ENCODE data around the gene SPRY1. TPM values are rescaled to one million over a fixed set of nuclear protein-coding genes. Genes with fewer than 3 reads are reported as not detected.

SPRY1 gene
- total and polyA plus RNA-seq, 9 of the 15 experiments (the other 6 are each of a cell fraction or from before 2014, with no cell fraction given), result 0.18 to 1.9 (median 0.45) TPM; not detected in 1

- FAIRE-seq (no peak), DNase-seq (ENCODE audit: extremely low read depth in 1 of 4, low spot score in 3 of 4) (no peak), ATAC-seq (no peak)
- H3K79me2 ChIP-seq (ENCODE audit: control insufficient read depth, insufficient read depth, low read length), result no peaks in the 10 kb centered on the region
- no peaks in the 10 kb centered on the region for H3K36me3 ChIP-seq (ENCODE audit: control insufficient read depth, insufficient read depth, low read length)
- 0 out of 5 replicates have a peak, but pooled peaks cover 0 to 3% of the 10 kb centered on the region in 2 experiments for H3K27me3 ChIP-seq (ENCODE audit: control insufficient read depth in 2 of 2, insufficient read depth in 2 of 2, low read length in 2 of 2)
- H3K4me2 ChIP-seq (ENCODE audit: insufficient read depth, low read length), result no peak overlapping the region
- no TSS peak for BruUV-seq (replicated peaks)
- WGBS (ENCODE audit: insufficient coverage, low coverage, missing lambda C conversion rate), result 19% methylated on average over 5 of the region's 5 CpGs
- ChIA-PET CTCF (ENCODE audit: low intra/inter-chr PET ratio) (no interaction called here), POLR2A (no interaction called here)
- no peaks in the 10 kb centered on the region for H4K20me1 ChIP-seq (replicated peaks; ENCODE audit: control insufficient read depth, insufficient read depth, low read length)
- no peaks in the 10 kb centered on the region for H3K9me1 ChIP-seq (ENCODE audit: control insufficient read depth, insufficient read depth, low read length)
- H3K4me1 ChIP-seq (replicated peaks in 1 of 2; ENCODE audit: control insufficient read depth in 2 of 2, insufficient read depth in 2 of 2, low read length in 2 of 2), result no peaks in the 10 kb centered on the region
- no peak overlapping the region for H3K27ac ChIP-seq (ENCODE audit: extremely low read depth, low read depth, low read length)
- no peaks in the 10 kb centered on the region for H3K9me3 ChIP-seq (replicated peaks; ENCODE audit: control insufficient read depth, insufficient read depth, low read depth, low read length)
- in situ Hi-C loops (cut with MboI), result no loop called here
- no peak overlapping the region for H3K4me3 ChIP-seq
- TF ChIP-seq HNRNPK (IDR thresholded peaks at IDR 0.05; ENCODE audit: low read depth, low read length, poor library complexity, severe bottlenecking) (no peak), POLR2H (tag; IDR thresholded peaks at IDR 0.05; ENCODE audit: low read depth) (no peak), ZNF212 (CRISPR knock-in tag; IDR thresholded peaks at IDR 0.05) (no peak), ZFP36 (IDR thresholded peaks at IDR 0.05; ENCODE audit: low read depth, low read length, partially characterized antibody) (no peak), ZNF77 (CRISPR knock-in tag; IDR thresholded peaks at IDR 0.05) (no peak), SMARCA5 (IDR thresholded peaks at IDR 0.05) (no peak), BDP1 (IDR thresholded peaks at IDR 0.05; ENCODE audit: insufficient read depth, insufficient read length) (no peak), ZNF143 (CRISPR knock-in tag; IDR thresholded peaks at IDR 0.05) (no peak), PHF8 (IDR thresholded peaks at IDR 0.05; ENCODE audit: borderline replicate concordance, low read length) (no peak), DMBX1 (CRISPR knock-in tag; IDR thresholded peaks at IDR 0.05; ENCODE audit: borderline replicate concordance) (no peak), ZNF561 (CRISPR knock-in tag; conservative IDR thresholded peaks at IDR 0.05) (no peak), ADNP (tag; IDR thresholded peaks at IDR 0.05) (no peak), ZNF512 (tag; IDR thresholded peaks at IDR 0.05) (no peak), HNRNPUL1 (IDR thresholded peaks at IDR 0.05; ENCODE audit: low read length) (no peak), RBM17 (IDR thresholded peaks at IDR 0.05; ENCODE audit: borderline replicate concordance, low read depth, low read length) (no peak), CREB1 (IDR thresholded peaks at IDR 0.05) (no peak), CREB1 (CRISPR knock-in tag; IDR thresholded peaks at IDR 0.05) (no peak), HMBOX1 (IDR thresholded peaks at IDR 0.05) (no peak), L3MBTL2 (IDR thresholded peaks at IDR 0.05) (no peak), DNMT1 (IDR thresholded peaks at IDR 0.05) (no peak)
- no peak overlapping the region for H3K9ac ChIP-seq (ENCODE audit: insufficient read depth in 1 of 2, low read depth in 2 of 2, low read length in 2 of 2)
- H2AFZ ChIP-seq (ENCODE audit: low read depth, low read length), result no peak overlapping the region
- intact Hi-C loops (cut with micrococcal nuclease), result no loop called here
Measured at GRCh38 chr4:123408471-123409084, 12.0 kb downstream of the SPRY1 start.

Data from K562 (cell line).